ENCODE measurements around the gene SARDH.

GRCh38 chr9:133614056-133614455 lies 124.1 kb downstream of the SARDH start:
- TF ChIP-seq POLR2A (IDR thresholded peaks at IDR 0.05) (no peak), CTCF (IDR thresholded peaks at IDR 0.05) (no peak), POLR2AphosphoS5 (IDR thresholded peaks at IDR 0.05) (no peak), EP300 (IDR thresholded peaks at IDR 0.05) (no peak)
